GM12878 (cell line): ENCODE results near the gene RBPMS2. TPM values are rescaled to one million over a fixed set of nuclear protein-coding genes. Genes with fewer than 3 reads are reported as not detected.

Experiments
- BCL3 ChIP-seq: IDR thresholded peaks from 2 replicates; pipeline ENCODE4 v1.6.1; 2011; ENCODE audit warnings: borderline replicate concordance, low read depth, mild to moderate bottlenecking, moderate library complexity, low read length; ENCODE audit not compliant: insufficient read depth, poor library complexity, severe bottlenecking
- ELK1 ChIP-seq: IDR thresholded peaks from 2 replicates; pipeline ENCODE4 v1.6.1; 2012; ENCODE audit warnings: low read depth, low read length, improper control_type of control experiment
- NFXL1 ChIP-seq: fragments of 450-650 bp; IDR thresholded peaks from 2 replicates; pipeline ENCODE4 v1.6.1; 2017; ENCODE audit warnings: antibody characterized with exemption, mild to moderate bottlenecking, borderline replicate concordance
- NKRF ChIP-seq: fragments of 450-650 bp; conservative IDR thresholded peaks from 2 replicates; pipeline ENCODE4 v1.6.1; 2017; ENCODE audit warnings: mild to moderate bottlenecking, moderate library complexity
- PAX5 ChIP-seq: IDR thresholded peaks from 2 replicates; pipeline ENCODE4 v1.6.1; 2011; ENCODE audit warnings: low read depth, low read length, borderline replicate concordance
- USF2 ChIP-seq: IDR thresholded peaks from 2 replicates; pipeline ENCODE4 v1.6.1; 2011; ENCODE audit warnings: low read depth, low read length, improper control_type of control experiment, borderline replicate concordance
- microRNA counts: library from miRNA; unstranded; fragments of <30 nt; microRNA quantifications from one replicate; lab custom pipeline; 2016
- microRNA-seq: library from miRNA; unstranded; fragments of <30 nt; microRNA quantifications from one replicate; pipeline ENCODE4, GENCODE V29; 2018
- polyA plus RNA-seq, 11 experiments: library from polyadenylated mRNA; depleted of rRNA in 4 of 11; unstranded in 6 of 11; stranded (reverse) in 5 of 11; fragments of >200 nt; fragmentation: Nextera tagmentation in 4 of 11; fragmentation: Illumina TruSeq in 1 of 11; extraction: Ambion mirVana in 4 of 11; extraction: Trizol in 1 of 11; gene quantifications; 1 replicate in 1 of 11; 2 replicates in 10 of 11; pipeline versions ENCODE4 v1.2.1 to v1.2.3, GENCODE V29; 2011 to 2016; ENCODE audit warnings: inconsistent platforms in 2 of 11, missing spikeins in 2 of 11, low read depth in 1 of 11
- small RNA-seq: library from RNA; depleted of rRNA; stranded (forward); fragments of <200 nt; gene quantifications from one replicate; pipeline ENCODE3, GENCODE V24; 2014
- total RNA-seq, 4 experiments: library from RNA; depleted of rRNA in 3 of 4; stranded (reverse); fragments of >200 nt in 3 of 4; fragmentation: Illumina TruSeq in 1 of 4; extraction: Trizol in 1 of 4; gene quantifications; 2 replicates each; pipeline versions ENCODE4 v1.2.1 to v1.2.3, GENCODE V29; 2013 to 2021

Gene RBPMS2
- total and polyA plus RNA-seq, 10 of the 15 experiments (the other 5 are each of a cell fraction or from before 2014, with no cell fraction given), result 0.06 to 0.31 (median 0.19) TPM; not detected in 3

GRCh38 chr15:64690008-64690407 is 85.4 kb downstream of the RBPMS2 start (continued):
- no peak for TF ChIP-seq BCL3
- TF ChIP-seq USF2, result no peak
- TF ChIP-seq NKRF, result no peak
- TF ChIP-seq NFXL1, result no peak
- TF ChIP-seq ELK1, result no peak
- no peak for TF ChIP-seq PAX5

MicroRNA genes within 50 kb of the gene (microRNA counts, 767-probe panel; counts per million panel counts)
- microRNA hsa-miR-1272 (lab: Ali Mortazavi, UCI), result 55.3 counts per million

Small RNA genes within 50 kb of the gene (microRNA-seq; reads per million reads assigned to microRNA genes)
- not detected for gene MIR1272

Small RNA genes within 50 kb of the gene (small RNA-seq; reads per million reads assigned to genes)
- gene AC100830.2 (not detected), gene MIR1272 (not detected)

Other genes with a start within 250 kb of the RBPMS2 start
- gene PIF1, start 50.1 kb upstream of the RBPMS2 start, total RNA-seq (2014; rRNA removed), result 42.8 and 43.9 TPM in 2 replicates
- gene PIF1, start 50.1 kb upstream of the RBPMS2 start, total RNA-seq (2014; rRNA removed; fragmentation: Illumina TruSeq; extraction: Trizol), result 21.0 and 22.6 TPM in 2 replicates
- 36.9 and 39.5 TPM in 2 replicates for gene PIF1, start 50.1 kb upstream of the RBPMS2 start, total RNA-seq (2021)
- gene PIF1, start 50.1 kb upstream of the RBPMS2 start, polyA plus RNA-seq (2011; rRNA removed), result 52.9 and 68.9 TPM in 2 replicates
- gene PIF1, start 50.1 kb upstream of the RBPMS2 start, polyA plus RNA-seq (2014; fragmentation: Illumina TruSeq; extraction: Trizol), result 18.3 and 36.5 TPM in 2 replicates
- 1 to 10 TPM; 3.7 to 7.2 TPM for gene PIF1, start 50.1 kb upstream of the RBPMS2 start, polyA plus RNA-seq (2014; fragmentation: Nextera tagmentation; extraction: Ambion mirVana)
- 64.0 and 69.2 TPM in 2 replicates for gene PIF1, start 50.1 kb upstream of the RBPMS2 start, polyA plus RNA-seq (2014; rRNA removed)
- gene PIF1, start 50.1 kb upstream of the RBPMS2 start, polyA plus RNA-seq (2016; fragmentation: Nextera tagmentation; extraction: Ambion mirVana), result 10 to 100 TPM; 28.7 to 33.4 TPM
- gene PLEKHO2, start 66.3 kb upstream of the RBPMS2 start, total RNA-seq (2014; rRNA removed), result 21.5 and 21.6 TPM in 2 replicates
- gene PLEKHO2, start 66.3 kb upstream of the RBPMS2 start, total RNA-seq (2014; rRNA removed; fragmentation: Illumina TruSeq; extraction: Trizol), result 14.6 and 15.5 TPM in 2 replicates
- 25.4 and 25.6 TPM in 2 replicates for gene PLEKHO2, start 66.3 kb upstream of the RBPMS2 start, total RNA-seq (2021)
- 11.2 and 19.4 TPM in 2 replicates for gene PLEKHO2, start 66.3 kb upstream of the RBPMS2 start, polyA plus RNA-seq (2011; rRNA removed)
- 12.1 and 19.5 TPM in 2 replicates for gene PLEKHO2, start 66.3 kb upstream of the RBPMS2 start, polyA plus RNA-seq (2014; fragmentation: Illumina TruSeq; extraction: Trizol)
- 1 to 10 TPM; 1.4 to 3.1 TPM for gene PLEKHO2, start 66.3 kb upstream of the RBPMS2 start, polyA plus RNA-seq (2014; fragmentation: Nextera tagmentation; extraction: Ambion mirVana)
- 19.8 and 22.9 TPM in 2 replicates for gene PLEKHO2, start 66.3 kb upstream of the RBPMS2 start, polyA plus RNA-seq (2014; rRNA removed)
- gene PLEKHO2, start 66.3 kb upstream of the RBPMS2 start, polyA plus RNA-seq (2016; fragmentation: Nextera tagmentation; extraction: Ambion mirVana), result 10 to 100 TPM; 22.3 to 22.4 TPM
- 3.9 and 5.3 TPM in 2 replicates for gene ANKDD1A, start 136.3 kb upstream of the RBPMS2 start, total RNA-seq (2014; rRNA removed)
- 2.3 and 2.6 TPM in 2 replicates for gene ANKDD1A, start 136.3 kb upstream of the RBPMS2 start, total RNA-seq (2014; rRNA removed; fragmentation: Illumina TruSeq; extraction: Trizol)
- gene ANKDD1A, start 136.3 kb upstream of the RBPMS2 start, total RNA-seq (2021), result 4.4 and 4.5 TPM in 2 replicates
- gene ANKDD1A, start 136.3 kb upstream of the RBPMS2 start, polyA plus RNA-seq (2011; rRNA removed), result 3.1 and 3.7 TPM in 2 replicates
- gene ANKDD1A, start 136.3 kb upstream of the RBPMS2 start, polyA plus RNA-seq (2014; fragmentation: Illumina TruSeq; extraction: Trizol), result 2.5 and 3.3 TPM in 2 replicates
- 1 to 10 TPM; 1.5 to 2.5 TPM for gene ANKDD1A, start 136.3 kb upstream of the RBPMS2 start, polyA plus RNA-seq (2014; fragmentation: Nextera tagmentation; extraction: Ambion mirVana)
- gene ANKDD1A, start 136.3 kb upstream of the RBPMS2 start, polyA plus RNA-seq (2014; rRNA removed), result 5.9 and 6.6 TPM in 2 replicates
- 1 to 10 TPM; 4.5 to 4.8 TPM for gene ANKDD1A, start 136.3 kb upstream of the RBPMS2 start, polyA plus RNA-seq (2016; fragmentation: Nextera tagmentation; extraction: Ambion mirVana)
- 52.2 and 52.9 TPM in 2 replicates for gene SPG21, start 214.3 kb upstream of the RBPMS2 start, total RNA-seq (2014; rRNA removed)
- 52.9 and 58.3 TPM in 2 replicates for gene SPG21, start 214.3 kb upstream of the RBPMS2 start, total RNA-seq (2014; rRNA removed; fragmentation: Illumina TruSeq; extraction: Trizol)
- gene SPG21, start 214.3 kb upstream of the RBPMS2 start, total RNA-seq (2021), result 64.9 and 65.0 TPM in 2 replicates
- gene SPG21, start 214.3 kb upstream of the RBPMS2 start, polyA plus RNA-seq (2011; rRNA removed), result 84.7 and 93.9 TPM in 2 replicates
- gene SPG21, start 214.3 kb upstream of the RBPMS2 start, polyA plus RNA-seq (2014; fragmentation: Illumina TruSeq; extraction: Trizol), result 84.8 and 103 TPM in 2 replicates
- gene SPG21, start 214.3 kb upstream of the RBPMS2 start, polyA plus RNA-seq (2014; fragmentation: Nextera tagmentation; extraction: Ambion mirVana), result 10 to 100 TPM; 25.5 to 29.6 TPM
- 60.4 and 71.1 TPM in 2 replicates for gene SPG21, start 214.3 kb upstream of the RBPMS2 start, polyA plus RNA-seq (2014; rRNA removed)
- gene SPG21, start 214.3 kb upstream of the RBPMS2 start, polyA plus RNA-seq (2016; fragmentation: Nextera tagmentation; extraction: Ambion mirVana), result 100 to 1,000 TPM; 108 to 116 TPM